Gastroesophageal sphincter (tissue), 4 donors: ENCODE data around the gene CCL26. TPM values are rescaled to one million over a fixed set of nuclear protein-coding genes. Genes with fewer than 3 reads are reported as not detected.
"Not testable (repeated sequence)": the region's sequence is repeated elsewhere in the genome, so short reads cannot be mapped to it uniquely, and the experiment has no call there.

Source experiments
- ATAC-seq: fragments of 150-250 bp; one replicate; pipeline ENCODE4 v1.9.1; 2016; ENCODE audit warnings: mild to moderate bottlenecking, moderate library complexity
- H3K27ac ChIP-seq, 4 donors: fragments of 200-600 bp; sonication (generic) in 3 of 4; 1 replicate in 3 of 4; 2 replicates in 1 of 4; pipeline ENCODE4 v1.5.1; 2016 to 2019
- H3K27me3 ChIP-seq: fragments of 200-600 bp; sonication (generic); one replicate; pipeline ENCODE4 v1.5.1; 2019
- H3K36me3 ChIP-seq, 2 donors: fragments of 200-600 bp; sonication (generic); one replicate each; pipeline ENCODE4 v1.5.1; 2019; ENCODE audit warnings: control low read depth in 1 of 2
- H3K4me1 ChIP-seq, 3 donors: fragments of 200-600 bp; sonication (generic); 1 replicate in 2 of 3; 2 replicates in 1 of 3; pipeline ENCODE4 v1.5.1; 2016 to 2019; ENCODE audit warnings: control low read depth in 2 of 3
- H3K4me3 ChIP-seq, 2 donors: fragments of 200-600 bp; sonication (generic); one replicate each; pipeline ENCODE4 v1.5.1; 2019; ENCODE audit warnings: mild to moderate bottlenecking in 1 of 2, moderate library complexity in 1 of 2
- H3K9me3 ChIP-seq, 3 donors: fragments of 200-600 bp; sonication (generic); one replicate each; pipeline ENCODE4 v1.5.1; 2017 to 2019; ENCODE audit warnings: control low read depth in 2 of 3
- EP300 ChIP-seq: sonication (generic); formaldehyde crosslinking; IDR thresholded peaks from one replicate; pipeline ENCODE4 v1.6.1; 2017; ENCODE audit warnings: antibody characterized with exemption, mild to moderate bottlenecking
- POLR2A ChIP-seq, 2 donors: fragments of 450-650 bp; IDR thresholded peaks; one replicate each; pipeline ENCODE4 v1.6.1; 2017; ENCODE audit warnings: antibody characterized with exemption in 2 of 2, mild to moderate bottlenecking in 2 of 2, moderate library complexity in 1 of 2
- POLR2AphosphoS5 ChIP-seq: sonication (generic); formaldehyde crosslinking; IDR thresholded peaks from one replicate; pipeline ENCODE4 v1.6.1; 2017; ENCODE audit warnings: antibody characterized with exemption
- WGBS, 2 donors: methylation state at CpG; one replicate each; pipeline ENCODE4 v1.1.5; 2018; ENCODE audit warnings: low coverage in 1 of 2; 5-methylcytosine and 5-hydroxymethylcytosine counted together
- total RNA-seq, 4 donors: library from RNA; depleted of rRNA; stranded (reverse); fragments of >200 nt; gene quantifications; one replicate each; pipeline ENCODE4 v1.1.0, GENCODE V29; 2016
- TF ChIP-seq, protein P1 (sequence below), 4 experiments: fragments of 200-600 bp in 2 of 4; fragments of 450-650 bp in 2 of 4; sonication (generic) in 1 of 4; IDR thresholded peaks; one replicate each; pipeline ENCODE4 v1.5.1; 2017 to 2019; ENCODE audit warnings: antibody characterized with exemption in 4 of 4, mild to moderate bottlenecking in 2 of 4, moderate library complexity in 2 of 4

Gene CCL26
- total RNA-seq, 4 donors from 2014 or later = 0.58 to 0.67 TPM; not detected in 2

DNA sequence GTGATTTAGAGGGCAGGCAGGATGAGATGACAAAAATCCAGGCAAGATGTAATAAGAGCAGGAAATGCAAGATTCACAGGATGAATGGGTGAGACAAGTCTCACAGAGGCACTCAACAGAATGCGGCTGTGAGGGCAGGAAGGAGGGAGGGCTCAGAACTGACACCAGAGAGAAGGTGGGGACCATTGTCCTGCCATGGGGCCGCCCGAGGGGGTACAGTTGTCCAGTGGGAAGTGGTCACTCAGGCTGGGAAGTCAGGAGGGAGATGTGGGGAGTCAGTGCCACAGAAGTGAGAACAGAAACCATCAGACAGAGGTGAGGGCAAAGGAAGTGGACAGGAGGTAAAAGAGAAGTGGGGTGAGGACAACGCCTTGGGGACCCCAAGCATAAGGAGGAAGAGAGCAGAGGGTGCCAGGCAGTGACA is 42.1 kb downstream of the CCL26 start:
- Histone ChIP-seq H3K4me1 (peaks cover 0 to 17% (median 7%) of the 10 kb centered on the region in 3 donors), H3K9me3 (no peaks in the 10 kb centered on the region), H3K36me3 (peaks cover 0 to 16% of the 10 kb centered on the region in 2 donors), H3K27me3 (no peaks in the 10 kb centered on the region), H3K27ac (no peak overlapping the region), H3K4me3 (no peak overlapping the region)
- ATAC-seq = no peak
- TF ChIP-seq, protein P1, sequence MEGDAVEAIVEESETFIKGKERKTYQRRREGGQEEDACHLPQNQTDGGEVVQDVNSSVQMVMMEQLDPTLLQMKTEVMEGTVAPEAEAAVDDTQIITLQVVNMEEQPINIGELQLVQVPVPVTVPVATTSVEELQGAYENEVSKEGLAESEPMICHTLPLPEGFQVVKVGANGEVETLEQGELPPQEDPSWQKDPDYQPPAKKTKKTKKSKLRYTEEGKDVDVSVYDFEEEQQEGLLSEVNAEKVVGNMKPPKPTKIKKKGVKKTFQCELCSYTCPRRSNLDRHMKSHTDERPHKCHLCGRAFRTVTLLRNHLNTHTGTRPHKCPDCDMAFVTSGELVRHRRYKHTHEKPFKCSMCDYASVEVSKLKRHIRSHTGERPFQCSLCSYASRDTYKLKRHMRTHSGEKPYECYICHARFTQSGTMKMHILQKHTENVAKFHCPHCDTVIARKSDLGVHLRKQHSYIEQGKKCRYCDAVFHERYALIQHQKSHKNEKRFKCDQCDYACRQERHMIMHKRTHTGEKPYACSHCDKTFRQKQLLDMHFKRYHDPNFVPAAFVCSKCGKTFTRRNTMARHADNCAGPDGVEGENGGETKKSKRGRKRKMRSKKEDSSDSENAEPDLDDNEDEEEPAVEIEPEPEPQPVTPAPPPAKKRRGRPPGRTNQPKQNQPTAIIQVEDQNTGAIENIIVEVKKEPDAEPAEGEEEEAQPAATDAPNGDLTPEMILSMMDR (IDR thresholded peaks at IDR 0.05) = no peak
- TF ChIP-seq POLR2AphosphoS5 = no peak
- TF ChIP-seq POLR2A (IDR thresholded peaks at IDR 0.05) = no peak
- no peak for TF ChIP-seq EP300
- 55 to 65% methylated on average over 4 of the region's 4 CpGs for WGBS, 2 donors

DNA sequence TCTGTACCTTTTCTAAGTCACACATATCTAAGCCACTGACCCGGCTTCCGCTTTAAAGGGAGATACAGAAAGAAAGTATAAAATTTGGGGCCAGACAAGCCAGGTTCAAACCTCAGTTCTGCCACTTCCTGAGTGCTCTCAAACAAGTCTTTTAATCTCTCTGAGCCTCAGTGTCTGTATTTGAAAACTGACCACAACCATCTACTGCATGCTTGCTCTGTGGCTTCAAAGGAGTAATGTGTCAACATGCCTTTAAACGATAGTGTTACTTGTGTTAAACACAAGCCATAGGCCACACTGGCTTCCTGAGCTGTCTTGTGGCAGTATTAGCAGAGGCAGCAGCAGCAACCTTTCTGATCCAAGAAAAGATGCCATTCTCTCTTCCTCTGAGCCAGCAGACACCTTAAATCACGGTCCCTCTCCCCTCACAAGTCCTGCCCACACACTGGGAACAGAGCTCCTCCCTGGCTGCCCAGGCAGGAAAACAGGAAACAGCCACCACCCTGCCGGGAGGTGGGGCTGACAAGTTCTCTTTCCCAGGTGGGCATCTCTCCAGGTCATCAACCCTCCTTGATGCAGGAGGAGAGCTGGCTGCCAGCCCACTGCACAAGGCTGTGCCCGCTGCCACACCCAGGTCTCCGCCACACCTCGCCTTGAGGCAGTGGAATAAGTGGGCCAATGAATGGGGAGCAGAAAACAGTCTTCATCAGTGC is 44.0 kb downstream of the CCL26 start:
- Histone ChIP-seq H3K4me1 (peaks cover 0 to 18% (median 7%) of the 10 kb centered on the region in 3 donors), H3K27me3 (no peaks in the 10 kb centered on the region), H3K27ac (peak overlapping the region in 3 of 4 donors; percentile 12 to 31 (median 14)), H3K36me3 (peaks cover 0 to 7% of the 10 kb centered on the region in 2 donors), H3K4me3 (no peak overlapping the region), H3K9me3 (no peaks in the 10 kb centered on the region)
- whole genome bisulfite sequencing, 2 donors = 58 to 67% methylated on average over 3 of the region's 8 CpGs
- no peak for TF ChIP-seq POLR2AphosphoS5
- no peak for TF ChIP-seq POLR2A (IDR thresholded peaks at IDR 0.05)
- TF ChIP-seq, protein P1 (IDR thresholded peaks at IDR 0.05) = no peak
- TF ChIP-seq EP300 = no peak
- no peak for ATAC-seq

DNA sequence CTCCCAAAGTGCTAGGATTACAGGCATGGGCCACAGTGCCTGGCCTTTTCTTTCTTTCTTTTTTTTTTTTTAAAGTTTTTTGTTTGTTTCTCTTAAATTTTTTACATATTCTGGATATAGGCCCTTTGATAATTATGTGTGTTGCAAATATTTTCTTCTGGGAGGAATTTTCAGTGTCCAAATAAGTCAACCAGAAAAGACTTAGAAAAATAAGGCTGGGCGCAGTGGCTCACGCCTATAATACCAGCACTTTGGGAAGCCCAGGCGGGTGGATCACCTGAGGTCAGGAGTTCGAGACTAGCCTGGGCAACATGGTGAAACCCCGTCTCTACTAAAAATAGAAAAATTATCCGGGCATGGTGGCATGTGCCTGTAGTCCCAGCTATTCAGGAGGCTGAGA is 44.7 kb downstream of the CCL26 start:
- not testable (repeated sequence) for H3K27me3 ChIP-seq, H3K27ac ChIP-seq, H3K4me3 ChIP-seq, ATAC-seq, H3K9me3 ChIP-seq, H3K36me3 ChIP-seq
- peaks cover 0 to 24% (median 7%) of the 10 kb centered on the region in 3 donors for H3K4me1 ChIP-seq
- 89% methylated on average over 5 of the region's 6 CpGs; no CpG with 5 or more reads in 1 of the 2 donors for WGBS, 2 donors

DNA sequence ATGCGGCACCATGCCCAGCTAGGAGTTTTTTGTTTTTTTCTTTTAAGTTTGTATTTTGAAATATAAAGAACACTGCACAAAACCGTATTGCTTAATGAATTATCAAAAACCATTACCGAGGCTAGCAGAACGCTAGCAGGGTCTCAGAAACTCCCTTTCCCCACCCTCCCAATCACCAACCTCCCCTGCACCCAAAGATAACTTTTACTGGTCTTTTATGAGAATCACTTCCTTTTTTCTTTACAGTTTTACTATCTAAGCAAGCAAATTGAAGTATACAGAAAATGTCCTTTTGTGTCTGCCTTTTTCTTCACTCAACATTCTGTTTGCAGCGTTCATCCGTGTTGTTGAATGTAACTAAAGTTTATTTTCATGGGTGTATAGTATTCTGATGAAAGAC is 46.7 kb downstream of the CCL26 start:
- TF ChIP-seq EP300 = no peak
- TF ChIP-seq POLR2A (IDR thresholded peaks at IDR 0.05) = no peak
- no peak for TF ChIP-seq POLR2AphosphoS5
- TF ChIP-seq, protein P1 (IDR thresholded peaks at IDR 0.05) = no peak
- 80 to 93% methylated on average over 6 of the region's 6 CpGs for WGBS, 2 donors
- Histone ChIP-seq H3K9me3 (no peaks in the 10 kb centered on the region), H3K4me1 (peaks cover 0 to 25% (median 7%) of the 10 kb centered on the region in 3 donors), H3K4me3 (no peak overlapping the region), H3K36me3 (no peaks in the 10 kb centered on the region), H3K27me3 (no peaks in the 10 kb centered on the region), H3K27ac (no peak overlapping the region)
- no peak for ATAC-seq

DNA sequence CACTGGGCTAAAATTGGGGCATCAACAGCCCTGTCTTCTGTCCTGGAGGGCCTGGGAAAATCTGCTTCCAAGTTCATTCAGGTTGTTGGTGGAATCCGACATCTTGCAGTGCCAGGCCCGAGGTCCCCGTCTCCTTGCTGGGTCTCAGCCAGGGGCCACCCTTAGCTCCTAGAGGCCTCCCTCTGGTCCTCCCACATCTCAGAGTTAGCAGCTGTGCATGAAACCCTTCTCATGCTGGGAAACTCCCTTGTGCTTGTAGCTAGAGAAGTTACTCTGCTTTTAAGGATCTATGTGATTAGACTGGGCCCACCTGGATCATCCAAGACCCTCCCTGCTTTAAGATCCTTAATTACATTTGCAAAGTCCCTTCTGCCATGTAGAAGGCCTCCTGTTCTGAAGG is 48.6 kb downstream of the CCL26 start:
- no peak overlapping the region for H3K4me3 ChIP-seq
- peaks cover 0 to 21% (median 6%) of the 10 kb centered on the region in 3 donors for H3K4me1 ChIP-seq
- H3K27me3 ChIP-seq = no peaks in the 10 kb centered on the region
- TF ChIP-seq EP300 (no peak), POLR2AphosphoS5 (no peak), POLR2A (IDR thresholded peaks at IDR 0.05) (no peak)
- TF ChIP-seq, protein P1 (IDR thresholded peaks at IDR 0.05) = no peak
- ATAC-seq = no peak
- H3K36me3 ChIP-seq = no peaks in the 10 kb centered on the region
- WGBS, 2 donors = no CpG with 5 or more reads among the region's 3 CpGs
- H3K9me3 ChIP-seq = no peaks in the 10 kb centered on the region
- no peak overlapping the region for H3K27ac ChIP-seq
